NCI-H226 (cell line): ENCODE results near the gene DRD1.

Experiments
- DNase-seq: peaks from one replicate; pipeline ENCODE4 v3.0.0-alpha.2; 2015

Gene DRD1

GRCh38 chr5:175444060-175444904, at the start of gene DRD1:
Gene DRD1 (minus strand): TSS chr5:175444182. CDS start chr5:175443099, 1,083 bp downstream.
- DNase-seq: no peak

- DNase-seq: no peak
These were observed 49.7 kb upstream of the DRD1 start for GRCh38 chr5:175493726-175494125.

DNA sequence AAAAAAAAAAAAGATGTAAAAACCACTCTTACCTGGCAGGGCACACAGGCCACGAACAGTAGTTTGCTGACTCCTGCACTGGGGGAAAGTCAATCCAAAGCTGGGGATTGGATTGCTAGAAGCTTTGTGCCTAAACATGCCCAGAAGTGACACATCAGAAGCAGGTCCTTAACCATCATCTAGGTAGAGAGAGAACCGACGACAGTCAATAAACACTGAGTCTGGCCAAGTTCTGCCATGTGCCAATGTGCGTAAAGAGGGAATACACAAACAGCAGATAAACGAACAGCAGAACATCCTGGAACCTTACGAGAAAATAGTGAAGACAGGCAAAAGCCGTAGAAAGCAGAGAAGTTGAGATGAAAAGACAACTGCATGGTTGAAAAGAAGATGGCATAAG, 49.3 kb upstream of the DRD1 start:
- no peak for DNase-seq

DNA sequence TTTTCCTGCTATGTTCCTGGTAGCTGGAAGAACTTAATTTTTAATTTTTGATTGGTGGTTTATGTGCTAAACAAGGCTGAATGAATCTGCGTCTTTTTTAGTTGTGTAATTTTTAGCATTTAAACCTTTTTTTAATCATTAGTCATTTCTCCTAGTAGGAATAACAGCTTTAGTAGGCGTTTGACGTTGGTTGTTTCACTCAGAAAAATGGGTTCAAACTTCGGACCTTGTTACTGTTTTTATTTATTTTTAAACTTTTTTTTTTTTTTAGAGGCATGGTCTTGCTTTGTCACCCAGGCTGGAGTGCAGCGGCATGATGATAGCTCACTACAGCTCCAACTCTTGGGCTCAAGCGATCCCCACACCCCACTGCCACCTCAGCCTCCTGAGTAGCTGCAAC, 47.2 kb upstream of the DRD1 start:
- no peak for DNase-seq

DNA sequence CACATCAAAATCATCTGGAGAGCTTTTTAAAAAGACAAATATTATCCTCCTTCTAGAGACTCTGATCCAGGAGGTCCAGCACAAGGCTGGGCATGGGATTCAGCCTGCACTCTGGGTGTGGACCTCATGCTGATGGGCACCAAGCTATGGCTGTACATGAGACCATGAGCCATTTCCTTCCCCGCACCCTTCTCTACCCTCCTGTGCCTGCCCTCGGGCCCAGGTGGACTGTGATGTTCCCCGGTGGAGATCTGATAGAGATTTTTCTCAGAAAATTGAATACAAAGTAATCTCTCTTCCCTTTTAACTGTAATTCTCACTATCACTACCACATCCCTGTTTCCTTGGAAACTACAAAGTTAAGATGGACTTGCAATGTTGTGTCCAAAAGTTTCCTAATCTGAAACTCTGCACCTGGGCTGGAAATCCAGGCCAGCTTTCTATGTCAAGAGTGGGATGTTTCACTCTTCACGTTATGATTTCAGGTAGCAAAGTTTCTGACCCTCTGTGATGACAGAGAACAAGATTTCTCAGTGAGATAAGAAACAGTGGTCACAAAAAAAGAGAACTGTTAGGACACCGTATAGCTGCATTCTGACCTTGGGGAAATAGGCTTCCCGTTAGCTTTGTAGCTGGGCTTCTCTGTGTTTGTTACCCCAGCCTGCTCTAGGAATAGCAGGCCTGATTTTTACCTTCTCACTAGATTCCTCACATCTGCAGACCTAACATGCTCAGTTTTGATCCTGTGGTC, 45.9 kb upstream of the DRD1 start:
- DNase-seq: no peak

- no peak for DNase-seq
These were observed 43.7 kb upstream of the DRD1 start for GRCh38 chr5:175487514-175488222.

GRCh38 chr5:175485631-175486030, 41.6 kb upstream of the DRD1 start:
- no peak for DNase-seq

DNA sequence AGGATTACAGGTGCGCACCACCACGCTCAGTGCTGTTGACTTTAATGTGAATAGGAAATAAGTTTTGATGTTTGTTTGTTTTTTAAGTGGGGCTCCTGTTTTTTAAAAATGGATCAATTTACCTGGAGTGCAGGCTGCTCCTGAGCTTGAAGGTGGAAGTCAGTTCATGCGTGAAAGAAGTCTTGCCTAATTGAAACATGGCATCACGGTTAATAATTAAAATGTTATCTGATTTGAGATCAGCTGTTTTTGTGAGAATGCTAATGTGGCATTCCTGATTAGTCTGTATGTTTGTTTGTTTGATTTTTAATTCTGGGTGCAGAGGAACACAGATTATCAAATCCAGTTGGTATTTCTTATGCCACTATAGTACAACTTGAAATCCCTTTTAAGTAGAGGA, 40.8 kb upstream of the DRD1 start:
- DNase-seq: no peak

DNA sequence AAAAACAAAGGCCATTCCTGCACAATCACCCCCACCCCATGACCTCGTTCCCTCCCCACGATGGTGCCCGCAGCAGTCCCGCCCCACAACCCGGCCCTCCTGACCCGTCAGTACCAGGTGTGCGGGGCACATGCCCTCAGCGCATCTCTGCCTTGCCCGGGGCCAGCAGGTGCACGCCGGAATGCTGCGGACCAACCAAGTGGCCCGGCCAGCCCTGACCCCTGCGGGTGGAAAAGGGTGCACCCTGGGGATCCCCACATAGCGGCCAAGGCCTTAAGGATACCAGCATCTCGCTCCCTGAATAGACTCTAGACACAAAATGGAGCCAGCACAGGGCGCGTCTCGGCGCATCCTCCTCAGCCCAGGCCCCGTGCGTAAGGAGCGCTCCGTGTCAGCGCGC, 40.3 kb upstream of the DRD1 start:
- DNase-seq: no peak

DNA sequence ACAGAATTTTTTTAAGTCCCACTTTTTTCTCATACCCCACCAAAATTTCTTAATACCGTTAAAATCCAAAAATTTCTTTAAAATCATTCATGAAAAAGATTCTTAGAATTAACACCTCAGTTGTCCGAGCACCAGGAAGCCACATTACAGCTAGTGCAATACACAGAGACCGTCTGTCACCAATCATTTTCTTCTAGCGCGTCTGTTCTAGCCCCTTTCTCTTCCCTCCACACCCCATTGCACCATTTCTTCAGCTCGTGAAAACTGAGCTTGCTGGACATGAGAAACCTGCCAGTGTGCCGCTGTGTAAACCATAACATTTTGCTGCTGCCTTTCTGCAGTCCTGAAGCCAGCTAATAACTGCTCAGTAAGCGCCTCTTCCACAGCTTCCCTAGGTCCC, 39.4 kb upstream of the DRD1 start:
- DNase-seq: no peak

DNA sequence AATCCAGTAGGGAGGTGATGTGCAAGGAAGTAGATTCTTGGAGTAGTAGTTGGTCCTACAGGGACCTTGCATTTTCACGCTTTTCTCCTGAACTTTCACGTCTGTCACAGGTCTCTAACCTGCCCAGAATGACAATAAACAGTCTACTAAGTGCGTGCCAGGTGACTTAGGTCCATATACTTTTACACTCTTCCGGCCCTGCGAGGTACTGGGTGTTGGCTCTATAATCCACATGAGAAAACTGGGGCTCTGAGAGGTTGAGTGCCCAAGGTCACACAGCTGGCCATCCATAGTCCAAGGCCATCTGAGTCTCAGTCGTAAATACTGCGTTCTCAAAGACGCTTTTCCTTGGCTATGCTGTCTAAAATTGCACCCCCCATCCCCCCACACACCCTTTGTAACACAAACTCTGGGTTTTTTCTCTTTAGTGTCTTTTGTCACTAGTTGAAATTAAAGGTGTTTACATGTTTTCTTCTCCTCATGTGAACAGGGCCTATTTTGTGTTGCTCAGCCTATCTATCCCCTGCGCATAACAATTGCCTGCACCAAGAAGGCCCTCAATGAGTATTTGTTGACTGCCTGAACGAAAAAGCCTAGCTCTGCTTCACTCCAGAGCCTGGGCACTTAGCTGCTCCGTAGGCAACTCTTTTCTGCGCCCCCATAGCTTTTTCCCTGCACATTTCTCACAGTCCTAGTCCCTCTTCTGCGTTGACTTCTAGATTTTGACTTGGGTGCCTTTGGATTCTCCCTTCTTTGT, 35.3 kb upstream of the DRD1 start:
- DNase-seq: no peak

DNA sequence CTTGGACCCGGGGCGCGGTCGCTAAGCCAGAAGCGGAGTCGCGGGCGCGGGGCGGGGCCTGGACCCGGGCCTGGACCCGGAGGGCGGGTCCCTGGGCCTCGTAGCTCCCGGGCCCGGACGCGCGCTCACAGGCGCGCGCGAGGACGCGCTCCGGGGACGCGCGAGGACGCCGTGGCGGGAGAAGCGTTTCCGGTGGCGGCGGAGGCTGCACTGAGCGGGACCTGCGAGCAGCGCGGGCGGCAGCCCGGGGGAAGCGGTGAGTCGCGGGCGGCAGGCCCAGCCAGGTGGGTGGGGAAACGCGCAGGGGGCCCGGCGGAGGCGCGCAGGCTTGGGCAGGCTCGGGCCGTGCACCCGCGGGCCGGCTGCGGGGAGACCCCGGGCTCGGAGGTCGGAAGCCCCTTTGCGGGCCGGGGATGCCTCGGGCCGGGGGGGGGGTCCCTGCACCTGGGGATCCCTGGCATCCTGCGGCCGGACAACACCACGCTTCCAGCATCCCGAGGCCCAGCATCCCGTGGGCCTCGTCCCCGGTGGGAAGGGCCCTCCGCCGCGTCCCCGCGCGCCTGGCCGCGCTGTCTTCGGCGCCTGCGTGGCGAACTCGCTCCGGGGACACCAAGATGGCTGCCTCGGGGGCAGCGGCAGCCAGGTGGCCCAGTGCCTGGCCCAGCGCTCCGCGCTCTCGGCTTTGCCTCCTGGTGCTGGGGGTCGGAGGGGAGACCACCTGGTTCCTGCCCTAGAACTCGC, 34.6 kb upstream of the DRD1 start, which contains the start of gene SFXN1:
TSS of gene SFXN1 (plus strand) at position 177 of the 741 bp plus-strand sequence. CDS start 13,544 bp downstream, outside the sequence.
- peak; percentile 70 for DNase-seq

DNA sequence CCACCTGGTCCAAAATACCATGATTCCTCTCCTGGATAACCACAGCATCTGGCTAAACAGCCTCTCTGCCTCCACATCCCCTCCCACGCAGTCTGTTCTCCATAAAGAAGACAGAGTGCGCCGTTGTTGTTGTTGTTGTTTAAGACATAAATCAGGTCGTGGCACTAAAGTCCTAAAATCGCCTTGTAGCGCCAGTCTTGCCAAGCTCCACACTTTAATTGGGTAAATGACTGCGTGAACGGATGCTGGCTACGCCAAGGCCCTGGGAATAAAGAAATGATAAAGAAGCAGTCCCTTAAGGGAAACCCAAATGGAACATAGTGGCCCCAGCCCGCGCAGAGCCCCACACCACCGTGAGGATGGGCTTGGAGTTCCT, 34.0 kb upstream of the DRD1 start:
- DNase-seq: no peak

DNA sequence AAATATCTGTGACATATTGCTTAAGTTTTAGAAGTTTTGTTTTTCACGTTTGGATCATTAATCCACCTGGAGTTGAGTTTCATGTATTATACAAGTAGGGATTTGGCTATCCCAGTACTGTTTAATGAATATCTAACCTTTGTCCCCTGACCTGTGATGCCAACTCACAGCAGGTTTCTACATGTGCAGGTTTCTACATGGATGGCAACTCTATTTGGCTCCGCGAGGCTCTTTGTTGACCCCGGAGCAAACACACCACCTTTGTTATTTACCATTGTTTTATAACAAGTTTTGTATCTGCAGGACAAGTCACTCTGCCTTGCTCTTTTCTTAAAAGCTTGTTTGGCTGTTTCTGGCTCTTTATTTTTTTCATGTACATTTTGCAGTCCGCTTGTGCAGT, 33.5 kb upstream of the DRD1 start:
- DNase-seq: no peak

DNA sequence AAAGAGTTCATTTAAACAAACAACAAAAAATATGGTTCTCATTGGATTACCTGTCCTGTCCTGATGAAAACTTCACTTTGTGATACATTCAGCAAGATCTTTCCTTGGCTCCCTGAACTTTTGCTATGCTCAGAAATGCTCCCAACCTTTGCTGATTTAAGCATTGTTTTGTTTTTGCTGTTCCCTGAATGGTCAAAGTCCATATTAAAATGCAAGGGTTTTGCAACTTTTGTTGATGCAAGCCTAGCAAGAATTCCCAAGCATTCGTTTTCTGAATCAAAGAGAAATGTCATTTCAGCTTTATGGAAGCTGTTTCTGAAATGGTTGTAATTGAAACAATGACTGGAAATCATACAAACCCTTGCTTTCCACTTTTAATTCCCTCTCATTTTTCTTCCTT, 31.3 kb upstream of the DRD1 start:
- DNase-seq: no peak

DNA sequence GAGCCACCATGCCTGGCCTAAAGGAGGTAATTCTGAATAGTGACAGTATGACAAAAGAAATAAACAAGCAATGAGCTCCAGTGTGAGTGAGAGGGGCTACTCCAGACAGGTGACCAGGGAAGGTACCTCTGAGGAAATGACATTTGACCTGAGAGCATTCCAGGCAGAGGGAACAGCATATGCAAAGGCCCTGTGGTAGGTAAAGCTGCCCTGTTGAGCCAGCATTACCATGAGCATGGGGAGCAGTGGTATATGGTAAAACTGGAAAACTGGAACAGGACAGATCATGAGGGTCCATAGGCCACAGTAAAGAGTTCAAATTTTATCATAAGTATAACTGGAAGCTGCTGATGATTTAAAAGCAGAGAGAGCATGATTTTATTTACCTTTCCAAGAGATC, 28.4 kb upstream of the DRD1 start:
- DNase-seq: no peak

GRCh38 chr5:175471628-175472027, 27.6 kb upstream of the DRD1 start:
- DNase-seq: no peak

DNA sequence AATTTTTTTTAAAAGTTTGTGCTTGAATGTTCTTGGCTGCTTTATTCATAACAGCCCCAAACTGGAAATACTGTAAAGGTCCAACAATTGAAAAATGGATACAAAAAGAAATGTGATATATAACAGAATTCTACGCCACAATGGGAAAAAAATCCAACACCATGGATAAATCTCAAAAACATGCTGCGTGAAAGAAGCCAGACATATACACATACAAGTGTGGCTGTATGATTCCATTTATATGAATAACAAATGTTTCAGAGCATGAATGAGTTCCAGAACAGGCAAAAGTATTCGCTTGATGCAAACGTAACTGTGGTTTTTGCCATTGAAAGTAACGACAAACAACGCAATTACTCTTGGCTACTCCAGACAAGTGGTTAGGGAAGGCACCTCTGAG, 27.2 kb upstream of the DRD1 start:
- no peak for DNase-seq

DNA sequence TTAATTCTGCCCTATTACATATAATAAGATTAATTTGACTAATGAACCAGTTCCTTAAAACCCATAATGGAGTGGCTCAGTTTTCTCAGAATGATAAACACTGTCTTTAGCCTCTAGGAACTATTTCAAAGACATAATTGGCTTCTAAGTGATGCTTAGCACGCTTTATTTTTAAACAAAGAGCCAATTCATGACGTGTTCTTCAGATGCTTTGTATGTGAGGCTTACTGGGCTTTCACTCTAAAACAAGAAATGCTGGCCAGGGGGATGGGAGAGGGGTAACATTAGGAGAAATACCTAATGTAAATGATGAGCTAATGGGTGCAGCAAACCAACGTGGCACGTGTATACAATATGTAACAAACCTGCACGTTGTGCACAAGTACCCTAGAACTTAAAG, 26.8 kb upstream of the DRD1 start:
- DNase-seq: no peak

- DNase-seq: no peak
These were observed 25.9 kb upstream of the DRD1 start for GRCh38 chr5:175469916-175470315.

DNA sequence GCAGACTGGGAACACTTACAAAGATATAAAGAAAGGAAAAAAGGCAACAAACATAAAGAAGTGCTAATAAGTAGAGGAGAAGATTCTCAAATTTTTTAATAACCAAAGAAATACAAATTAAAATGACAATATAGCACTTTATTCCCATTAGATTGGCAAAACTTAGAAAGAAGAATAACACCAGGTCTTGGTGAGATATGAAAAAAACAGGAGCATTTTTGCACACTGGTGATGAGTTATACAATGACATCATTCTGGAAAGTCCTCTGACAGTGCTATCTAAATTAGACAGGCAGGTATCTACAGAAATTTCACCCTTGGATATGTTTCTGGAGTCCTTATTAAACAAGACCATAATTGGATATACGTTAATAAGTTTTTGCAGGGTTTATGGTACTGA, 24.9 kb upstream of the DRD1 start:
- DNase-seq: no peak
